Sciatic nerve (tissue), 2 donors: ENCODE data around the gene ZSCAN32. TPM values are rescaled to one million over a fixed set of nuclear protein-coding genes. Genes with fewer than 3 reads are reported as not detected.
A peak's percentile ranks its signal among the peaks of the same experiment; 100 is the strongest.

Experiments
- ATAC-seq: fragments of 200-7000 bp; cut with Tn5 transposase; one replicate; pipeline ENCODE4 v1.9.1; 2020; ENCODE audit warnings: mild to moderate bottlenecking, moderate library complexity
- DNase-seq: peaks from one replicate; pipeline ENCODE4 v3.0.0-alpha.2; 2020; ENCODE audit warnings: low spot score
- intact Hi-C: fragments of 100-400 bp; cut with DNase I; formaldehyde crosslinking; loops from one replicate; pipeline ENCODE4 v1.14.2; 2022
- total RNA-seq: library from RNA; stranded (reverse); fragmentation: NEBNext Ultra II Directional; extraction: Animal tissue kit (Norgen Biotek cat#: 25700); gene quantifications from one replicate; pipeline ENCODE4 v1.2.1, GENCODE V29; 2021
- donor health status: DM: no; HTN: no; CAD: no.
- donor health status: DM: no; HTN: no; CAD: no.

Gene ZSCAN32
- total RNA-seq = 14.3 TPM

- intact Hi-C loops = loop anchor here (10.0 kb wide), 1 partner anchor 96 kb away; the partner anchor contains the start of genes TIGD7 and ZNF75A
- ATAC-seq (peak; percentile 100), DNase-seq (peak; percentile 99)
Observed at GRCh38 chr16:3400779-3401688, at the start of gene ZSCAN32, which contains the start of gene ZNF174. Gene ZSCAN32, minus strand, starts transcription at chr16:3401004. Its CDS starts 3,447 bp downstream, at chr16:3397557. Gene ZNF174, plus strand, starts transcription at chr16:3401215. Its CDS starts 790 bp downstream, at chr16:3402005.

DNA sequence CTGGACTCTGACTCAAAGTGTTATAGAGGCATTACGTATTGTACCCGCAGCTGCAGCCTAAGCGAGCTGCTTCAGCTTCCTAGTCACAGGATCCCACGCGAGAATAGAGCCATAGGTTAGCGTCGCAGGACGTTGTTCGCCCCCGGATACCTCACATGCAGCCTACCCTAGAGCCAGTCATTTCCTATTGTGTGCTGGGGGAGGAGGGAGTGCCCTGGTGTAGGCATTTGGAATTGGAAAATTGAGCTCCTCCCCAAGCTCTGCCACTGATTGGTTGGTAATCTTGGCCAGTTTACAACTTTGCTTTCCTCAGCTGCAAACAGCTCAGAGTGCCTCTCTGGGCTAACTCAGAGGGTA is 43.2 kb upstream of the ZSCAN32 start:
- ATAC-seq (peak; percentile 41), DNase-seq (no peak)
- intact Hi-C loops = no loop called here

DNA sequence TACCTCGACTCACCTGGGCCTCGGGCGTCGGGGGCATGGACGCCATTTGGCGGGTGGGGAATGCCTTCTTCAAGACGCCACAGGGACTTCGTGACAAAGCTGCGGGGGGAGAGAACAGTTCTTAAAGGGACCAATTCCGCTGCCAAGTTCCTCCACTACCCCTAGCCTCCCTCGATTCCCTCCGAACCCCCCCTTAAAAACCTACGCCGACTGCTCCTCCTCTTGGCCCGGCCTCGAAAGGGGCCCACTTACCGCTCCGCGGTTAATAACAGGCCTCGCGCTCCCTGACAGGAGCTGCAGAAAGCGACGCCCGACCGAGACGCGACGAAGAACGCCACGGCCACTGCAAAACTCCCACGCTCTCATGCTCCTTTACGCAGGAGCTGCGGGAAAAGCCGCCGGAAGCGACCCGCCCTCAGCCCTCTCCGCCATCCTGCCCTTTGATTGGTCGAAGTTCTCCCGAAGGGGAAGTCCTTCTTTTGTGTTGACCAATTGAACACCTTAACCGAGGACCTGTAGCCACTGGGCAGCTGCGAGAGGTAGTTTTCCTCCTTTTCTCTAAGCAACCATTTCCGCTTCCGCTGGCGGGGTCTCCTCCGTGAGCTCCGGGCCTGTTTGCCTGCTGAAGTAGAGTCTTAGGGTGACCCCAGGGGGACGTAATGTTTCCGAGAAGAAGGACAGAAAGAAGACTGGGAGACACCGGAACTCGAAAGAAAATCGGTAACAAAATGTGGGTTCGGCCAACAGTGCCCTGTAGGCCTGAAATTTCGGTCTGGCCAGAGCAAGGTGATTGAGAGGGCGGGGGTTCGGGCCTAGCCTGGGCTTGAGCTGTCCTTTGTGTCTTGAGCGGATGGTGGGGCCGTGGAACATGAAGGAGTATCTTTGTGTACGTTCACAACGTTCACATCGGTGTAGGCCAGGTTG is 42.6 kb upstream of the ZSCAN32 start, which contains the start of the genes NAA60 and ZNF597:
NAA60 (plus strand) TSS at position 573 of the 924 bp plus-strand sequence. CDS start 32,548 bp downstream, outside the sequence.
ZNF597 (minus strand) TSS at position 397 of the 924 bp plus-strand sequence; CDS start at position 46, 351 bp downstream.
- DNase-seq (peak; percentile 85), ATAC-seq (peak; percentile 100)
- intact Hi-C loops = no loop called here

DNA sequence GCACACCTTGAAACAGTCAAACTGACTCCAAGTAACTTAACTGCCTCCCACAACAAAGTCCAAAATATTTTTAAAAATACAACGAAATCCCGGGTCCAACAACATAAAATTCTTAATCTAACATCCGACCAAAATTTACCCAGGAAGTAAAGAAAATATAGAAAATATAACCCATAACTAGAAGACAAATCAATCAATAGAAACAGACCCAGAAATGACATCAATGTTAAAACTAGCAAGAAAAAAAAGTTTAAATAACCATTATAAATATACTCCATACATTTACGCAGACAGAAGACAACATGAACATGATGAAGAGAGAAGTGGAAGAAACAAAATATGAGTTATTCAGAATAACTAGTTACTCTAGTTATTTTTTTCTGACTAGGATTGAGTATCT is 38.8 kb upstream of the ZSCAN32 start:
- intact Hi-C loops = no loop called here

DNA sequence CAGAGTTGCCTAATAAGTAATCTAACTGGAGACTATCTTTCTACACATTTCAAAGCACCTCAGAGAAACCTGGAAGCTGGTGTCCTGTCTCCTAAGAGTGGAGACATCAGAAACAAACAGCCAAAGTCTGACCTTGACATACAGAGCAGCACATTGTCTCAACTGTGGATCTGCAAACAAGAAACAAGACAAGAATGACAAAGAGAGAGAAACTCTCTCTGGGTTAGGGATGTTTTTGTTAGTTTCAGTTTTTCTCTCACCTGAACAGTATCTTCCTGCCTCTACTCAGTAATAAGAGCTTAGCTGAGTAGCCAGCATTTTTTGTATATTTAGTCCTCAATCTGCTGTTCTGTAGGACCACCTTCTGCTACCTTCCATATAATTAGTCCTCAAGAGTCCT is 33.6 kb upstream of the ZSCAN32 start:
- ATAC-seq = no peak
- intact Hi-C loops = no loop called here
- DNase-seq = no peak

More for the DNA sequence above, 38.8 kb upstream of the ZSCAN32 start:
- ATAC-seq (no peak), DNase-seq (no peak)

DNA sequence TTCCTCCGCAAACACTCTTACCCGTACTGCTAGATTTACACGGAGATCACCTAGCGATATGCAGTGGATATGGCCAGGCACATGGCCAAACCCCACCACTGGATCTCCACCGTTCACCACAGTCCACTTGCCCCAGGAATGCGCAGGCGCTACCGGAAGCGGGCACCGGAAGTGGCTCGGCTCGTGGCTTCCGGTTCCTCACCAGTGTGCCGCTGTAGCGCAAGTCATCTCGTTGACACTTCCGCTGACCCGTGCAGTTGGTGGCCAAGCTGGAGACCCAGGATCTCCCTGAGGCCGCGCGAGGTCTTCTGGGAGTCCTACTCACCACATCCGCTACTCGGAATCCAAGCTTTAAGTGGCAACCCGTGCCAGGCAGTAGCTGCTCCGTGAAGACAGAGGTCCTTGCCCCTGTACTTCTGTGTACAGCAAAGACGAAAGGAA is 31.0 kb upstream of the ZSCAN32 start:
- peak; percentile 66 for DNase-seq

GRCh38 chr16:3413730-3414379 is 13.1 kb upstream of the ZSCAN32 start:
- DNase-seq (no peak), ATAC-seq (no peak)
- intact Hi-C loops = no loop called here

More for the DNA sequence above, 31.0 kb upstream of the ZSCAN32 start:
- peak; percentile 84 for ATAC-seq
- intact Hi-C loops = no loop called here

DNA sequence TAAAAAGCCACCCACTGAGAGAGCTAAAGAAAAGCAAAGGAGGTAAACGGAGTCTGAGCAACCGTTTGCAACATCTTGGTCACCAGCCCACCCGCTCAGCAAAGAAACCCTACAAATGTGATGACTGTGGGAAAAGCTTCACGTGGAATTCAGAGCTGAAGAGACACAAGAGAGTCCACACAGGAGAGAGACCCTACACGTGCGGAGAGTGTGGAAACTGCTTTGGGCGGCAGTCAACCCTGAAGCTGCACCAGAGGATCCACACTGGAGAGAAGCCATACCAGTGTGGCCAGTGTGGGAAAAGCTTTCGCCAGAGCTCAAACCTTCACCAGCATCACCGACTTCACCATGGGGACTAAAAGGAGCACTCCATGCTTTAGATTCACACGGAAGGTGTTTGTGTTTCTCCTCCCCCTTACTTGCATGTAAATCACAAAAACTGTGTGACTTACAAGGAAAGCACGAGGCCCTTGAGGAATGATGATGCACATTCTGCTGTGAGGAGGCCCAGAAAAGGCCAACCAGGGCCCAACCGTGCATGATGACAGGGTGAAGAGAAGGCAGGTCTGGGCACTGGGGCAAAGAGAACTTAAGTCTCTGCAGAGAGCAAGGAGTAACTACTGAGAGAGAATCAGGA is 7.9 kb upstream of the ZSCAN32 start:
- ATAC-seq = no peak
- no peak for DNase-seq
- intact Hi-C loops = loop anchor here (10.0 kb wide), 1 partner anchor 104 kb away; the partner anchor contains the start of genes TIGD7 and ZNF75A

GRCh38 chr16:3401719-3402397 is 1.1 kb upstream of the ZSCAN32 start:
- intact Hi-C loops = loop anchor here (10.0 kb wide), 1 partner anchor 97 kb away; the partner anchor contains the start of genes TIGD7 and ZNF75A
- no peak for DNase-seq
- no peak for ATAC-seq

GRCh38 chr16:3400446-3400778 is 392 bp downstream of the ZSCAN32 start:
- no peak for DNase-seq
- intact Hi-C loops = loop anchor here (10.0 kb wide), 1 partner anchor 96 kb away; the partner anchor contains the start of genes TIGD7 and ZNF75A
- ATAC-seq = no peak

DNA sequence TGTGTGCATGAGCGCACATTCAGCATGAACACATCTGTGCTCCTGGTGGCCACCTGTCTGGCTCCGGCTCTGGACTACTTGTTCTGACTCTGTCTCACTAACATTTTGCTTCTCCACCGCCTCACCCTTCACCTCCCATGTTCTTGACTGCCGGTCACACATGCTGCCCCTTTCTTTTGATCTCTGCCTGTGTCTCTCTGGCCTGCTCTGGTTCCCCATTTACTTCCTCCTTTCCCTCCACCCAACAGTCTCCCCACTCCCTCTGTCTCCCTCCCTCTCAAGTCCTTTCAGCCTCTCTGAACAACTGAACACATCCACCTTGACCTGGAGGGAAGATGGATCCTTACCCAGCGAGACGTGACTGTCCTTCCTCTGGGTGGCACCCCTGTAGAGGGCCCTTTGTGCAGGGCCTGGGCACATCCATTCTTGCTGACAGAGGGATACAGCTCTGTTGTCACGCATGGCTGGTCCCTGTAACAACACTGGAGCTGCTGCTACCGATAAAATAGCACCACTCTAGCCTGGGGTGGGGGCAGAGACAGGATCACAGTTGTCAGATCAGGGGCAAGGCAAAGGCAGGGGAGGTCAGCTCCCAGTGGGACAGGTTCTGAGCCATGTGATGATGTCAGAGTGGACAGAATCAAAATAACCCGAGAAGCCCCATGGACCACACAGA is 11.0 kb downstream of the ZSCAN32 start:
- intact Hi-C loops = no loop called here
- no peak for DNase-seq
- no peak for ATAC-seq

- ATAC-seq (no peak), DNase-seq (no peak)
- intact Hi-C loops = no loop called here
Observed at GRCh38 chr16:3388325-3388724, 12.5 kb downstream of the ZSCAN32 start.

- DNase-seq (no peak), ATAC-seq (no peak)
- intact Hi-C loops = loop anchor here (5.0 kb wide), 1 partner anchor 1491 kb away; no protein-coding TSS in a partner anchor
Observed at GRCh38 chr16:3383045-3383448, 17.8 kb downstream of the ZSCAN32 start.

- intact Hi-C loops = no loop called here
- ATAC-seq (no peak), DNase-seq (no peak)
Observed at GRCh38 chr16:3377917-3378316, 22.9 kb downstream of the ZSCAN32 start.

GRCh38 chr16:3375680-3376079 is 25.1 kb downstream of the ZSCAN32 start:
- no peak for ATAC-seq
- intact Hi-C loops = no loop called here
- DNase-seq = no peak

DNA sequence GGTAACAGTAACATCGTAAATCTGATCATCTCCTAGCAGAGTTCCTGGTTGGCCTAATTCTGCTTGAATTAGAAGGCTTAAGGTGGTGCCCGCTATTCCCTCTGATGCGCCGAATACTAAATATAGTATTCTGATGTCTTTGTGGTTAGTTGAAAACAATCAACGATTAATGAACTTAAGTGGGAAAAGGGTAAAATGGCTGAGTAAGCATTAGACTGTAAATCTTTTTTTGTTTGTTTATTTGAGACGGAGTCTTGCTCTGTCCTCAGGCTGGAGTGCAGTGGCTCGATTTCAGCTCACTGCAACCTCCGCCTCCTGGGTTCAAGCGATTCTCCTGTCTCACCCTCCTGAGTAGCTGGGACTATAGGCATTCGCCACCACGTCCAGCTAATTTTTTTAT is 31.7 kb downstream of the ZSCAN32 start:
- intact Hi-C loops = no loop called here
- DNase-seq = no peak
- ATAC-seq = no peak
